Mesenteric fat pad (tissue), 1 donor: ENCODE results near the gene PIAS2. TPM values are rescaled to one million over a fixed set of nuclear protein-coding genes. Genes with fewer than 3 reads are reported as not detected.
"Not testable (repeated sequence)": the region's sequence is repeated elsewhere in the genome, so short reads cannot be mapped to it uniquely, and the experiment has no call there.

Source experiments
- DNase-seq: peaks from one replicate; pipeline ENCODE4 v3.0.0-alpha.2; 2020; ENCODE audit warnings: low spot score
- total RNA-seq: library from RNA; stranded (reverse); fragmentation: NEBNext Ultra II Directional; extraction: Animal tissue kit (Norgen Biotek cat#: 25700); gene quantifications from one replicate; pipeline ENCODE4 v1.2.1, GENCODE V29; 2021
- donor health status: DM: yes; HTN: yes; CAD: no.

Gene PIAS2
- total RNA-seq, 1 donor from 2014 or later = 41.3 TPM

- no peak for DNase-seq
Measured at GRCh38 chr18:46910856-46911255, 6.5 kb downstream of the PIAS2 start.

- no peak for DNase-seq
Measured at GRCh38 chr18:46909497-46909896, 7.8 kb downstream of the PIAS2 start.

GRCh38 chr18:46903406-46903805, 13.9 kb downstream of the PIAS2 start:
- no peak for DNase-seq

- no peak for DNase-seq
Measured at GRCh38 chr18:46899274-46899948, 17.9 kb downstream of the PIAS2 start.

GRCh38 chr18:46894124-46894523, 23.2 kb downstream of the PIAS2 start:
- no peak for DNase-seq

- DNase-seq = no peak
Measured at GRCh38 chr18:46893360-46893759, 23.9 kb downstream of the PIAS2 start.

GRCh38 chr18:46892842-46893241, 24.5 kb downstream of the PIAS2 start:
- no peak for DNase-seq

- DNase-seq = no peak
Measured at GRCh38 chr18:46891742-46892214, 25.5 kb downstream of the PIAS2 start.

GRCh38 chr18:46888965-46889364, 28.3 kb downstream of the PIAS2 start:
- no peak for DNase-seq

- no peak for DNase-seq
Measured at GRCh38 chr18:46886893-46887292, 30.4 kb downstream of the PIAS2 start.

GRCh38 chr18:46883180-46883579, 34.1 kb downstream of the PIAS2 start:
- no peak for DNase-seq

GRCh38 chr18:46877329-46877987, 39.8 kb downstream of the PIAS2 start:
- DNase-seq = no peak

- no peak for DNase-seq
Measured at GRCh38 chr18:46868169-46868921, 49.0 kb downstream of the PIAS2 start.

- DNase-seq = no peak
Measured at GRCh38 chr18:46867367-46868143, 49.8 kb downstream of the PIAS2 start.

- DNase-seq = no peak
Measured at GRCh38 chr18:46866523-46866922, 50.8 kb downstream of the PIAS2 start.

GRCh38 chr18:46865245-46865644, 52.1 kb downstream of the PIAS2 start:
- not testable (repeated sequence) for DNase-seq

GRCh38 chr18:46859855-46860254, 57.5 kb downstream of the PIAS2 start:
- no peak for DNase-seq

GRCh38 chr18:46858290-46858689, 59.0 kb downstream of the PIAS2 start:
- DNase-seq = no peak

GRCh38 chr18:46856973-46857372, 60.3 kb downstream of the PIAS2 start:
- no peak for DNase-seq

- DNase-seq = no peak
Measured at GRCh38 chr18:46849007-46849406, 68.3 kb downstream of the PIAS2 start.

GRCh38 chr18:46843372-46843771, 73.9 kb downstream of the PIAS2 start:
- DNase-seq = no peak
